Measurements from ENCODE around the gene IFIH1.

DNA sequence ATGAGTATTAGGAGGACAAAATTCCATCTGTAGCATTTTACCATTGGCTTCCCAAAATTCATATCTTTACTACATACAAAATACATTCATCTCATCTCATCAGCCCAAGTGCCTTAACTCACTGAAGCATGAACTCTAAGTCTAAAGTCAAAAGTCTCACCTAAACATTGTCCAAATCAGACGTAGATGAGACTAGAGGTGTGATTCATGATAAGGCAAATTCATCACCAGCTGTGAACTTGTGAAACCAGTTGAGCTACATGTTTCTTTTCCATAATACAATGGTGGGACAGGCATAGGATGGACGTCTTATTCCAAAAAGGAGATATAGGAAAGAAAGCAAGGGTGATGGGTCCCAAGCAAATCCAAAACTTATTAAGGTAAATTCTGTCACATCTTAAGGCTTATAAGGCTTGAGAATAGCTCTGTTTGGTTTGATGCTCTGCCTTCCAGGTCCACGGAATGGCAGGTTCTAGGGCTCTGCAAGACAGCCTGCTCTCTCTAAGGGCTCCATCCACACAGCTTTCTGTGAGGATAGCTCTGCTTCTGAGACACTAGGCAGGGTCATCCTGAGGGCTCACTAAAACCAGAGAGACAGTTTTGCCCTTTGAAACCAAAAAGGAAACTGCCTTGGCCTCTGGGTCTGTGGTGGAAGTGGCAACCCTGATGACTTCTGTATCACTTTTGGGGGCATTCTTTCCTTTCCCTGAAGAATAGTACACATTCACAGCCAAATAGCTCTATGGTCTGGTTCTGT lies 9.6 kb downstream of the IFIH1 start:
- TF ChIP-seq, protein P1, sequence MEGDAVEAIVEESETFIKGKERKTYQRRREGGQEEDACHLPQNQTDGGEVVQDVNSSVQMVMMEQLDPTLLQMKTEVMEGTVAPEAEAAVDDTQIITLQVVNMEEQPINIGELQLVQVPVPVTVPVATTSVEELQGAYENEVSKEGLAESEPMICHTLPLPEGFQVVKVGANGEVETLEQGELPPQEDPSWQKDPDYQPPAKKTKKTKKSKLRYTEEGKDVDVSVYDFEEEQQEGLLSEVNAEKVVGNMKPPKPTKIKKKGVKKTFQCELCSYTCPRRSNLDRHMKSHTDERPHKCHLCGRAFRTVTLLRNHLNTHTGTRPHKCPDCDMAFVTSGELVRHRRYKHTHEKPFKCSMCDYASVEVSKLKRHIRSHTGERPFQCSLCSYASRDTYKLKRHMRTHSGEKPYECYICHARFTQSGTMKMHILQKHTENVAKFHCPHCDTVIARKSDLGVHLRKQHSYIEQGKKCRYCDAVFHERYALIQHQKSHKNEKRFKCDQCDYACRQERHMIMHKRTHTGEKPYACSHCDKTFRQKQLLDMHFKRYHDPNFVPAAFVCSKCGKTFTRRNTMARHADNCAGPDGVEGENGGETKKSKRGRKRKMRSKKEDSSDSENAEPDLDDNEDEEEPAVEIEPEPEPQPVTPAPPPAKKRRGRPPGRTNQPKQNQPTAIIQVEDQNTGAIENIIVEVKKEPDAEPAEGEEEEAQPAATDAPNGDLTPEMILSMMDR (IDR thresholded peaks at IDR 0.05; ENCODE audit: insufficient read depth, low read length), result no peak
- no peak for TF ChIP-seq POLR2AphosphoS5 (IDR thresholded peaks at IDR 0.05; ENCODE audit: low read depth)
- no peak for TF ChIP-seq REST (IDR thresholded peaks at IDR 0.05; ENCODE audit: insufficient replicate concordance, low read depth)

Measured in HL-60 (cell line).